HepG2 (cell line): ENCODE results near the gene MRS2. TPM values are rescaled to one million over a fixed set of nuclear protein-coding genes. Genes with fewer than 3 reads are reported as not detected.

Source experiments
- ATRX ChIP-seq: sonication (generic); formaldehyde crosslinking; IDR thresholded peaks from 2 replicates; pipeline ENCODE4 v1.4.0; 2020; ENCODE audit warnings: missing genetic modification reagents, borderline replicate concordance
- DRAP1 ChIP-seq: IDR thresholded peaks from 2 replicates; pipeline ENCODE4 v1.6.1; 2016; ENCODE audit warnings: missing genetic modification reagents, missing compliant biosample characterization
- MTERF4 ChIP-seq: sonication (generic); formaldehyde crosslinking; IDR thresholded peaks from 2 replicates; pipeline ENCODE4 v1.8.0; 2023; ENCODE audit warnings: mild to moderate bottlenecking, missing genetic modification reagents
- PAX8 ChIP-seq: sonication (generic); formaldehyde crosslinking; IDR thresholded peaks from 2 replicates; pipeline ENCODE4 v1.8.0; 2022; ENCODE audit warnings: mild to moderate bottlenecking, missing genetic modification reagents, borderline replicate concordance
- POLR2AphosphoS2 ChIP-seq: IDR thresholded peaks from 2 replicates; pipeline ENCODE4 v1.6.1; 2011; ENCODE audit warnings: low read depth, low read length, improper control_type of control experiment
- RARG ChIP-seq: sonication (generic); formaldehyde crosslinking; IDR thresholded peaks from 2 replicates; pipeline ENCODE4 v1.4.0; 2020; ENCODE audit warnings: low read depth, mild to moderate bottlenecking, missing genetic modification reagents
- RFX5 ChIP-seq: IDR thresholded peaks from 2 replicates; pipeline ENCODE4 v1.6.1; 2011; ENCODE audit warnings: low read depth, low read length, improper control_type of control experiment
- SAP130 ChIP-seq: IDR thresholded peaks from 2 replicates; pipeline ENCODE4 v1.6.1; 2016; ENCODE audit warnings: low read depth
- SETDB1 ChIP-seq: sonication (generic); formaldehyde crosslinking; IDR thresholded peaks from 2 replicates; pipeline ENCODE4 v1.5.1; 2020; ENCODE audit warnings: missing genetic modification reagents, mild to moderate bottlenecking, borderline replicate concordance
- TBX2 ChIP-seq: sonication (generic); formaldehyde crosslinking; IDR thresholded peaks from 2 replicates; pipeline ENCODE4 v1.5.0; 2020; ENCODE audit warnings: missing genetic modification reagents, mild to moderate bottlenecking, borderline replicate concordance
- TCF12 ChIP-seq, 2 experiments: fragments of 450-650 bp in 1 of 2; sonication (generic) in 1 of 2; formaldehyde crosslinking in 1 of 2; IDR thresholded peaks; 2 replicates each; pipeline versions ENCODE4 v1.6.1 to v1.8.0; 2017 to 2022; ENCODE audit warnings: antibody characterized with exemption in 1 of 2, mild to moderate bottlenecking in 1 of 2, missing genetic modification reagents in 1 of 2, moderate library complexity in 1 of 2
- ZNF674 ChIP-seq: sonication (generic); formaldehyde crosslinking; IDR thresholded peaks from 2 replicates; pipeline ENCODE4 v1.5.0; 2020; ENCODE audit warnings: low read depth, mild to moderate bottlenecking, missing genetic modification reagents
- polyA plus RNA-seq, 8 experiments: library from polyadenylated mRNA; depleted of rRNA in 3 of 8; stranded (reverse) in 7 of 8; unstranded in 1 of 8; fragments of >200 nt; fragmentation: Illumina TruSeq in 4 of 8; extraction: Trizol in 4 of 8; gene quantifications; 2 replicates each; pipeline versions ENCODE4 v1.2.1 to v1.2.3, GENCODE V29; 2011 to 2016; ENCODE audit warnings: low read depth in 4 of 8, missing spikeins in 1 of 8, mixed read lengths in 1 of 8; ENCODE audit not compliant: insufficient read depth in 1 of 8
- total RNA-seq, 5 experiments: library from RNA; depleted of rRNA; stranded (reverse); fragments of >200 nt; fragmentation: Illumina TruSeq; extraction: Trizol; gene quantifications; 2 replicates each; pipeline ENCODE4 v1.2.3, GENCODE V29; 2016; ENCODE audit warnings: low read depth in 1 of 5
- TF ChIP-seq, protein P1 (sequence below): sonication (generic); formaldehyde crosslinking; conservative IDR thresholded peaks from 2 replicates; pipeline ENCODE4 v1.4.0; 2020; ENCODE audit warnings: mild to moderate bottlenecking, missing genetic modification reagents, moderate library complexity
- TF ChIP-seq, protein P2 (sequence below): sonication (generic); formaldehyde crosslinking; IDR thresholded peaks from 2 replicates; pipeline ENCODE4 v1.4.0; 2020; ENCODE audit warnings: mild to moderate bottlenecking, missing genetic modification reagents
- TF ChIP-seq, protein P3 (sequence below): sonication (generic); formaldehyde crosslinking; IDR thresholded peaks from 2 replicates; pipeline ENCODE4 v1.4.0; 2020; ENCODE audit warnings: missing genetic modification reagents

The MRS2 gene
- total and polyA plus RNA-seq, 2 of the 13 experiments (the other 11 are each of a cell fraction or from before 2014, with no cell fraction given): 31.1 to 83.8 TPM

DNA sequence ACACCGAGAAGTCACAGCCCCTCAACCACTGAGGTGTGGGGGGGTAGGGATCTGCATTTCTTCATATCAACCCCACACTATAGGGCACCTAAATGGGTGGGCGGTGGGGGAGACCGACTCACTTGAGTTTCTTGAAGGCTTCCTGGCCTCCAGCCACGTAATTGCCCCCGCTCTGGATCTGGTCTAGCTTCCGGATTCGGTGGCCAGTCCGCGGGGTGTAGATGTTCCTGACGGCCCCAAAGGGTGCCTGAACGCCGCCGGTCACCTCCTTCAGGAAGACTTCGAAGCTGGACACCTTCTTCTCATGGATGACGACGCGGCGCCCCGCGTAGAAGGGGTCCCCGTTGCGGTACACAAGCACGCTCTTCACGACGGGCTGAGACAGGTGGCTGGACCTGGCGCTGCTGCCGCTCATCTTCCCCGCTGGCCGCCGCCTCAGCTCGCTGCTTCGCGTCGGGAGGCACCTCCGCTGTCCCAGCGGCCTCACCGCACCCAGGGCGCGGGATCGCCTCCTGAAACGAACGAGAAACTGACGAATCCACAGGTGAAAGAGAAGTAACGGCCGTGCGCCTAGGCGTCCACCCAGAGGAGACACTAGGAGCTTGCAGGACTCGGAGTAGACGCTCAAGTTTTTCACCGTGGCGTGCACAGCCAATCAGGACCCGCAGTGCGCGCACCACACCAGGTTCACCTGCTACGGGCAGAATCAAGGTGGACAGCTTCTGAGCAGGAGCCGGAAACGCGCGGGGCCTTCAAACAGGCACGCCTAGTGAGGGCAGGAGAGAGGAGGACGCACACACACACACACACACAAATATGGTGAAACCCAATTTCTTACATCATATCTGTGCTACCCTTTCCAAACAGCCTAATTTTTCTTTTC, 45.2 kb upstream of the MRS2 start, which contains the start of gene DCDC2 (continued):
- TF ChIP-seq RFX5 (0 out of 2 replicates have a peak, but pooled peaks have one; percentile 23), TBX2 (CRISPR knock-in tag) (peak; percentile 94), DRAP1 (CRISPR knock-in tag) (peak; percentile 69; the same call in 1 of the 2 replicates), TCF12 (IDR thresholded peaks at IDR 0.05) (no peak), TCF12 (CRISPR knock-in tag; IDR thresholded peaks at IDR 0.05) (no peak), PAX8 (CRISPR knock-in tag) (0 out of 2 replicates have a peak, but pooled peaks have one; percentile 52), SAP130 (CRISPR knock-in tag) (peak; percentile 88), SETDB1 (CRISPR knock-in tag) (no peak), RARG (no peak), POLR2AphosphoS2 (no peak), ATRX (CRISPR knock-in tag) (no peak), ZNF674 (peak; percentile 57; the same call in 1 of the 2 replicates), MTERF4 (CRISPR knock-in tag) (peak; percentile 75; the same call in 1 of the 2 replicates)
- TF ChIP-seq, protein P1, sequence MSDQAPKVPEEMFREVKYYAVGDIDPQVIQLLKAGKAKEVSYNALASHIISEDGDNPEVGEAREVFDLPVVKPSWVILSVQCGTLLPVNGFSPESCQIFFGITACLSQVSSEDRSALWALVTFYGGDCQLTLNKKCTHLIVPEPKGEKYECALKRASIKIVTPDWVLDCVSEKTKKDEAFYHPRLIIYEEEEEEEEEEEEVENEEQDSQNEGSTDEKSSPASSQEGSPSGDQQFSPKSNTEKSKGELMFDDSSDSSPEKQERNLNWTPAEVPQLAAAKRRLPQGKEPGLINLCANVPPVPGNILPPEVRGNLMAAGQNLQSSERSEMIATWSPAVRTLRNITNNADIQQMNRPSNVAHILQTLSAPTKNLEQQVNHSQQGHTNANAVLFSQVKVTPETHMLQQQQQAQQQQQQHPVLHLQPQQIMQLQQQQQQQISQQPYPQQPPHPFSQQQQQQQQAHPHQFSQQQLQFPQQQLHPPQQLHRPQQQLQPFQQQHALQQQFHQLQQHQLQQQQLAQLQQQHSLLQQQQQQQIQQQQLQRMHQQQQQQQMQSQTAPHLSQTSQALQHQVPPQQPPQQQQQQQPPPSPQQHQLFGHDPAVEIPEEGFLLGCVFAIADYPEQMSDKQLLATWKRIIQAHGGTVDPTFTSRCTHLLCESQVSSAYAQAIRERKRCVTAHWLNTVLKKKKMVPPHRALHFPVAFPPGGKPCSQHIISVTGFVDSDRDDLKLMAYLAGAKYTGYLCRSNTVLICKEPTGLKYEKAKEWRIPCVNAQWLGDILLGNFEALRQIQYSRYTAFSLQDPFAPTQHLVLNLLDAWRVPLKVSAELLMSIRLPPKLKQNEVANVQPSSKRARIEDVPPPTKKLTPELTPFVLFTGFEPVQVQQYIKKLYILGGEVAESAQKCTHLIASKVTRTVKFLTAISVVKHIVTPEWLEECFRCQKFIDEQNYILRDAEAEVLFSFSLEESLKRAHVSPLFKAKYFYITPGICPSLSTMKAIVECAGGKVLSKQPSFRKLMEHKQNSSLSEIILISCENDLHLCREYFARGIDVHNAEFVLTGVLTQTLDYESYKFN (CRISPR knock-in tag): peak; percentile 46
- TF ChIP-seq, protein P2, sequence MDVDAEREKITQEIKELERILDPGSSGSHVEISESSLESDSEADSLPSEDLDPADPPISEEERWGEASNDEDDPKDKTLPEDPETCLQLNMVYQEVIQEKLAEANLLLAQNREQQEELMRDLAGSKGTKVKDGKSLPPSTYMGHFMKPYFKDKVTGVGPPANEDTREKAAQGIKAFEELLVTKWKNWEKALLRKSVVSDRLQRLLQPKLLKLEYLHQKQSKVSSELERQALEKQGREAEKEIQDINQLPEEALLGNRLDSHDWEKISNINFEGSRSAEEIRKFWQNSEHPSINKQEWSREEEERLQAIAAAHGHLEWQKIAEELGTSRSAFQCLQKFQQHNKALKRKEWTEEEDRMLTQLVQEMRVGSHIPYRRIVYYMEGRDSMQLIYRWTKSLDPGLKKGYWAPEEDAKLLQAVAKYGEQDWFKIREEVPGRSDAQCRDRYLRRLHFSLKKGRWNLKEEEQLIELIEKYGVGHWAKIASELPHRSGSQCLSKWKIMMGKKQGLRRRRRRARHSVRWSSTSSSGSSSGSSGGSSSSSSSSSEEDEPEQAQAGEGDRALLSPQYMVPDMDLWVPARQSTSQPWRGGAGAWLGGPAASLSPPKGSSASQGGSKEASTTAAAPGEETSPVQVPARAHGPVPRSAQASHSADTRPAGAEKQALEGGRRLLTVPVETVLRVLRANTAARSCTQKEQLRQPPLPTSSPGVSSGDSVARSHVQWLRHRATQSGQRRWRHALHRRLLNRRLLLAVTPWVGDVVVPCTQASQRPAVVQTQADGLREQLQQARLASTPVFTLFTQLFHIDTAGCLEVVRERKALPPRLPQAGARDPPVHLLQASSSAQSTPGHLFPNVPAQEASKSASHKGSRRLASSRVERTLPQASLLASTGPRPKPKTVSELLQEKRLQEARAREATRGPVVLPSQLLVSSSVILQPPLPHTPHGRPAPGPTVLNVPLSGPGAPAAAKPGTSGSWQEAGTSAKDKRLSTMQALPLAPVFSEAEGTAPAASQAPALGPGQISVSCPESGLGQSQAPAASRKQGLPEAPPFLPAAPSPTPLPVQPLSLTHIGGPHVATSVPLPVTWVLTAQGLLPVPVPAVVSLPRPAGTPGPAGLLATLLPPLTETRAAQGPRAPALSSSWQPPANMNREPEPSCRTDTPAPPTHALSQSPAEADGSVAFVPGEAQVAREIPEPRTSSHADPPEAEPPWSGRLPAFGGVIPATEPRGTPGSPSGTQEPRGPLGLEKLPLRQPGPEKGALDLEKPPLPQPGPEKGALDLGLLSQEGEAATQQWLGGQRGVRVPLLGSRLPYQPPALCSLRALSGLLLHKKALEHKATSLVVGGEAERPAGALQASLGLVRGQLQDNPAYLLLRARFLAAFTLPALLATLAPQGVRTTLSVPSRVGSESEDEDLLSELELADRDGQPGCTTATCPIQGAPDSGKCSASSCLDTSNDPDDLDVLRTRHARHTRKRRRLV (CRISPR knock-in tag): no peak
- TF ChIP-seq, protein P3, sequence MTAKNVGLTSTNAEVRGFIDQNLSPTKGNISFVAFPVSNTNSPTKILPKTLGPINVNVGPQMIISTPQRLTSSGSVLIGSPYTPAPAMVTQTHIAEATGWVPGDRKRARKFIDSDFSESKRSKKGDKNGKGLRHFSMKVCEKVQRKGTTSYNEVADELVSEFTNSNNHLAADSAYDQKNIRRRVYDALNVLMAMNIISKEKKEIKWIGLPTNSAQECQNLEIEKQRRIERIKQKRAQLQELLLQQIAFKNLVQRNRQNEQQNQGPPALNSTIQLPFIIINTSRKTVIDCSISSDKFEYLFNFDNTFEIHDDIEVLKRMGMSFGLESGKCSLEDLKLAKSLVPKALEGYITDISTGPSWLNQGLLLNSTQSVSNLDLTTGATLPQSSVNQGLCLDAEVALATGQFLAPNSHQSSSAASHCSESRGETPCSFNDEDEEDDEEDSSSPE (CRISPR knock-in tag): peak; percentile 88
